Adipocyte (in vitro differentiated cells): ENCODE results near the gene FAM89A.
"Not testable (repeated sequence)": the region's sequence is repeated elsewhere in the genome, so short reads cannot be mapped to it uniquely, and the experiment has no call there.

Source experiments
- DNase-seq: peaks from one replicate; pipeline ENCODE4 v3.0.0-alpha.2; 2015; ENCODE audit warnings: low read depth
- H3K27me3 ChIP-seq: replicated peaks from 2 replicates; pipeline ENCODE4 v1.7.0; 2013; ENCODE audit warnings: mild to moderate bottlenecking, low read length, moderate library complexity; ENCODE audit not compliant: control insufficient read depth, insufficient read depth
- H3K36me3 ChIP-seq: 2 replicates; pipeline ENCODE4 v1.7.0; 2013; ENCODE audit warnings: low read length, mild to moderate bottlenecking, moderate library complexity; ENCODE audit not compliant: control insufficient read depth, insufficient read depth, severe bottlenecking
- H3K4me1 ChIP-seq: 2 replicates; pipeline ENCODE4 v1.7.0; 2013; ENCODE audit warnings: mild to moderate bottlenecking, low read length, moderate library complexity; ENCODE audit not compliant: control insufficient read depth, insufficient read depth
- H3K4me3 ChIP-seq: 2 replicates; pipeline ENCODE4 v1.7.0; 2013; ENCODE audit warnings: mild to moderate bottlenecking, low read length, moderate library complexity
- H3K9ac ChIP-seq: 2 replicates; pipeline ENCODE4 v1.7.0; 2013; ENCODE audit warnings: mild to moderate bottlenecking, low read length, moderate library complexity
- H3K9me3 ChIP-seq: 2 replicates; pipeline ENCODE4 v1.7.0; 2013; ENCODE audit warnings: mild to moderate bottlenecking, low read length, moderate library complexity; ENCODE audit not compliant: control insufficient read depth

FAM89A gene

GRCh38 chr1:231029247-231029646 is 10.8 kb downstream of the FAM89A start:
- not testable (repeated sequence) for H3K9me3 ChIP-seq, H3K9ac ChIP-seq, H3K27me3 ChIP-seq, DNase-seq, H3K4me3 ChIP-seq, H3K36me3 ChIP-seq
- peaks cover 17% of the 10 kb centered on the region for H3K4me1 ChIP-seq

GRCh38 chr1:231028682-231029081 is 11.4 kb downstream of the FAM89A start:
- no peak overlapping the region for H3K4me3 ChIP-seq
- DNase-seq = no peak

GRCh38 chr1:231027971-231028370 is 12.1 kb downstream of the FAM89A start:
- no peaks in the 10 kb centered on the region for H3K9me3 ChIP-seq
- H3K27me3 ChIP-seq = no peaks in the 10 kb centered on the region
- no peak overlapping the region for H3K4me3 ChIP-seq
- H3K9ac ChIP-seq = no peak overlapping the region
- DNase-seq = no peak
- peaks cover 9% of the 10 kb centered on the region for H3K36me3 ChIP-seq
- H3K4me1 ChIP-seq = peaks cover 13% of the 10 kb centered on the region

More at GRCh38 chr1:231028682-231029081, 11.4 kb downstream of the FAM89A start:
- Histone ChIP-seq H3K36me3 (peaks cover 9% of the 10 kb centered on the region), H3K27me3 (no peaks in the 10 kb centered on the region), H3K9ac (no peak overlapping the region), H3K9me3 (no peaks in the 10 kb centered on the region), H3K4me1 (peaks cover 17% of the 10 kb centered on the region)

- Histone ChIP-seq H3K4me1 (peaks cover 8% of the 10 kb centered on the region), H3K4me3 (no peak overlapping the region), H3K36me3 (peaks cover 9% of the 10 kb centered on the region), H3K9me3 (no peaks in the 10 kb centered on the region), H3K9ac (no peak overlapping the region), H3K27me3 (no peaks in the 10 kb centered on the region)
- DNase-seq = no peak
These were observed 12.7 kb downstream of the FAM89A start for GRCh38 chr1:231027136-231027925.

- H3K36me3 ChIP-seq = peaks cover 13% of the 10 kb centered on the region
- DNase-seq = no peak
- H3K4me3 ChIP-seq = no peak overlapping the region
- peaks cover 8% of the 10 kb centered on the region for H3K4me1 ChIP-seq
- no peak overlapping the region for H3K9ac ChIP-seq
- H3K27me3 ChIP-seq = no peaks in the 10 kb centered on the region
- no peaks in the 10 kb centered on the region for H3K9me3 ChIP-seq
These were observed 13.5 kb downstream of the FAM89A start for GRCh38 chr1:231026576-231026975.

GRCh38 chr1:231023150-231023549 is 16.9 kb downstream of the FAM89A start:
- Histone ChIP-seq H3K9me3 (no peaks in the 10 kb centered on the region), H3K36me3 (peaks cover 35% of the 10 kb centered on the region), H3K4me1 (peaks cover 8% of the 10 kb centered on the region), H3K9ac (no peak overlapping the region), H3K27me3 (no peaks in the 10 kb centered on the region), H3K4me3 (no peak overlapping the region)
- no peak for DNase-seq

- H3K9ac ChIP-seq, DNase-seq, H3K4me1 ChIP-seq, H3K9me3 ChIP-seq, H3K4me3 ChIP-seq, H3K27me3 ChIP-seq: not testable (repeated sequence)
- peaks cover 36% of the 10 kb centered on the region for H3K36me3 ChIP-seq
These were observed 17.5 kb downstream of the FAM89A start for GRCh38 chr1:231022543-231022942.

- Histone ChIP-seq H3K27me3 (no peaks in the 10 kb centered on the region), H3K9me3 (no peaks in the 10 kb centered on the region), H3K36me3 (peaks cover 46% of the 10 kb centered on the region), H3K9ac (no peak overlapping the region), H3K4me3 (no peak overlapping the region), H3K4me1 (peaks cover 2% of the 10 kb centered on the region)
- DNase-seq = no peak
These were observed 18.5 kb downstream of the FAM89A start for GRCh38 chr1:231021540-231022031.

- Histone ChIP-seq H3K27me3 (no peaks in the 10 kb centered on the region), H3K4me3 (no peak overlapping the region), H3K4me1 (no peaks in the 10 kb centered on the region), H3K9me3 (no peaks in the 10 kb centered on the region), H3K36me3 (peaks cover 52% of the 10 kb centered on the region), H3K9ac (no peak overlapping the region)
- DNase-seq = peak; percentile 63
These were observed 19.2 kb downstream of the FAM89A start for GRCh38 chr1:231020816-231021215.

- Histone ChIP-seq H3K4me3 (no peak overlapping the region), H3K4me1 (no peaks in the 10 kb centered on the region), H3K36me3 (peaks cover 58% of the 10 kb centered on the region), H3K9me3 (no peaks in the 10 kb centered on the region), H3K9ac (no peak overlapping the region), H3K27me3 (no peaks in the 10 kb centered on the region)
- DNase-seq = no peak
These were observed 19.9 kb downstream of the FAM89A start for GRCh38 chr1:231020139-231020601.

GRCh38 chr1:231019711-231020110 is 20.3 kb downstream of the FAM89A start:
- Histone ChIP-seq H3K4me3 (no peak overlapping the region), H3K27me3 (no peaks in the 10 kb centered on the region), H3K9ac (no peak overlapping the region), H3K9me3 (no peaks in the 10 kb centered on the region), H3K4me1 (no peaks in the 10 kb centered on the region), H3K36me3 (peaks cover 60% of the 10 kb centered on the region)
- no peak for DNase-seq
